PFSK-1 (cell line): Measurements from ENCODE around the gene ASCC3.

Experiments
- POLR2AphosphoS5 ChIP-seq: IDR thresholded peaks from 2 replicates; pipeline ENCODE4 v1.6.1; 2012; ENCODE audit warnings: low read depth, mild to moderate bottlenecking, control low read depth, low read length, moderate library complexity
- SIN3A ChIP-seq: IDR thresholded peaks from 2 replicates; pipeline ENCODE4 v1.6.1; 2012; ENCODE audit warnings: mild to moderate bottlenecking, low read length, moderate library complexity, borderline replicate concordance; ENCODE audit not compliant: insufficient read depth
- TAF1 ChIP-seq: IDR thresholded peaks from 2 replicates; pipeline ENCODE4 v1.6.1; 2012; ENCODE audit warnings: low read length, control low read depth, borderline replicate concordance; ENCODE audit not compliant: insufficient read depth

DNA sequence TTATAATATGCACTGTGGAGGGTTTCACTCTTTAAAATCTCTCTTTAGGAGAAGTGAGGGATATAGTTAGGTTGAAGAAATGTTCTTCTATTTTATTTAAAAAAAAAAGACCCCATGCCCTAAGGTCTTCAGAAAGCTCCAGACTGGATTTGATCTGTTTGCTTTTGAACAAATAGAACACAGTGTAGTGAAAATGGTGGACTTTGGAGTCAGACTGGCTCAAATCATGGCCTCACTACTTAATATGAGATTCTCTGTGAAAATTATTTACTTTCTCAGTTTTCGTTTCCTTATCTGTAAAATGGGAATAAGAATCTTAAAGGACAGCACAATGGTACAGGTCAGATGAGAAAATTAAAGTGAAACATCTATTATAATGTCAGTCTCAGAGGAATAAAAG, 203.9 kb downstream of the ASCC3 start:
- TF ChIP-seq SIN3A (no peak), TAF1 (no peak), POLR2AphosphoS5 (no peak)
